Activated CD8-positive, alpha-beta memory T cell treated with anti-CD3 and anti-CD28 coated beads, Interleukin-2, amount 50 U/mL, for 1 hour (primary cell): ENCODE results near the gene DTNA.
"Not testable (repeated sequence)": the region's sequence is repeated elsewhere in the genome, so short reads cannot be mapped to it uniquely, and the experiment has no call there.

ENCODE experiments used
- DNase-seq: peaks from one replicate; pipeline ENCODE4 v3.0.0-alpha.2; 2020; ENCODE audit errors: extremely low read depth

Gene DTNA

GRCh38 chr18:34725737-34726136, 15.6 kb downstream of the DTNA start:
- DNase-seq = not testable (repeated sequence)

GRCh38 chr18:34726286-34727004, 16.3 kb downstream of the DTNA start:
- DNase-seq = no peak

- no peak for DNase-seq
These were observed 19.2 kb downstream of the DTNA start for GRCh38 chr18:34729264-34729663.

GRCh38 chr18:34729740-34730355, 19.8 kb downstream of the DTNA start:
- no peak for DNase-seq

GRCh38 chr18:34730774-34731173, 20.7 kb downstream of the DTNA start:
- no peak for DNase-seq

GRCh38 chr18:34734056-34734455, 24.0 kb downstream of the DTNA start:
- no peak for DNase-seq

- DNase-seq = not testable (repeated sequence)
These were observed 24.4 kb downstream of the DTNA start for GRCh38 chr18:34734526-34734925.

GRCh38 chr18:34738175-34738894, 28.2 kb downstream of the DTNA start:
- no peak for DNase-seq

GRCh38 chr18:34740101-34740500, 30.0 kb downstream of the DTNA start:
- DNase-seq = no peak

- DNase-seq = no peak
These were observed 30.6 kb downstream of the DTNA start for GRCh38 chr18:34740724-34741123.

- DNase-seq = no peak
These were observed 31.3 kb downstream of the DTNA start for GRCh38 chr18:34741401-34741800.

GRCh38 chr18:34742891-34743341, 32.8 kb downstream of the DTNA start:
- DNase-seq = no peak

- no peak for DNase-seq
These were observed 34.5 kb downstream of the DTNA start for GRCh38 chr18:34744569-34744968.

GRCh38 chr18:34746614-34747013, 36.5 kb downstream of the DTNA start:
- DNase-seq = no peak

- no peak for DNase-seq
These were observed 39.6 kb downstream of the DTNA start for GRCh38 chr18:34749721-34750120.

GRCh38 chr18:34752056-34752455, 42.0 kb downstream of the DTNA start:
- DNase-seq = no peak

- no peak for DNase-seq
These were observed 44.2 kb downstream of the DTNA start for GRCh38 chr18:34754300-34754699.

GRCh38 chr18:34757666-34758065, 47.6 kb downstream of the DTNA start:
- no peak for DNase-seq

GRCh38 chr18:34758378-34758948, 48.4 kb downstream of the DTNA start:
- DNase-seq = no peak

GRCh38 chr18:34760444-34760843, 50.3 kb downstream of the DTNA start:
- DNase-seq = no peak

- DNase-seq = no peak
These were observed 54.4 kb downstream of the DTNA start for GRCh38 chr18:34764451-34764850.

GRCh38 chr18:34767601-34768027, 57.5 kb downstream of the DTNA start:
- DNase-seq = no peak
